ENCODE data around the gene HADHA.

GRCh38 chr2:26241928-26242436, 2.5 kb downstream of the HADHA start:
- no peak for TF ChIP-seq CTCF (IDR thresholded peaks at IDR 0.05)
- TF ChIP-seq EZH2 (IDR thresholded peaks at IDR 0.05; ENCODE audit: borderline replicate concordance, insufficient read depth, low read depth, low read length, poor library complexity, severe bottlenecking), result no peak
